GM23338 (cell line): Measurements from ENCODE around the gene RPS17. TPM values are rescaled to one million over a fixed set of nuclear protein-coding genes. Genes with fewer than 3 reads are reported as not detected.

ENCODE experiments used
- ATAC-seq: fragments of 200-7000 bp; cut with Tn5 transposase; 3 replicates; pipeline ENCODE4 v1.9.1; 2020
- DNase-seq: peaks from one replicate; pipeline ENCODE4 v3.0.0-alpha.2; 2015; ENCODE audit warnings: low spot score
- H2AFZ ChIP-seq: fragments of 200-600 bp; sonication (generic); 2 replicates; pipeline ENCODE4 v1.8.0; 2016; ENCODE audit warnings: antibody characterized with exemption, mild to moderate bottlenecking, moderate library complexity
- H3F3A ChIP-seq: fragments of 200-600 bp; sonication (generic); replicated peaks from 2 replicates; pipeline ENCODE4 v1.8.0; 2017; ENCODE audit warnings: antibody characterized with exemption, mixed run types, low read depth
- H3K27ac ChIP-seq: fragments of 200-600 bp; sonication (generic); 2 replicates; pipeline ENCODE4 v1.6.1; 2016; ENCODE audit warnings: low read depth
- H3K27me3 ChIP-seq: fragments of 200-600 bp; sonication (generic); 2 replicates; pipeline ENCODE4 v1.8.0; 2016; ENCODE audit warnings: mild to moderate bottlenecking, mixed run types, moderate library complexity; ENCODE audit not compliant: insufficient read depth
- H3K36me3 ChIP-seq: fragments of 200-600 bp; sonication (generic); 2 replicates; pipeline ENCODE4 v1.8.0; 2016; ENCODE audit warnings: mild to moderate bottlenecking; ENCODE audit not compliant: insufficient read depth
- H3K4me1 ChIP-seq: fragments of 200-600 bp; sonication (generic); 2 replicates; pipeline ENCODE4 v1.8.0; 2016; ENCODE audit warnings: mild to moderate bottlenecking, moderate library complexity; ENCODE audit not compliant: insufficient read depth
- H3K4me2 ChIP-seq: fragments of 200-600 bp; sonication (generic); 2 replicates; pipeline ENCODE4 v1.7.1; 2017; ENCODE audit warnings: mixed run types
- H3K4me3 ChIP-seq: fragments of 200-600 bp; sonication (generic); 2 replicates; pipeline ENCODE4 v1.6.1; 2016; ENCODE audit warnings: mixed run types
- H3K79me2 ChIP-seq: fragments of 200-600 bp; sonication (generic); replicated peaks from 2 replicates; pipeline ENCODE4 v1.8.0; 2017; ENCODE audit warnings: mild to moderate bottlenecking; ENCODE audit not compliant: insufficient read depth
- H3K9me2 ChIP-seq: fragments of 200-600 bp; sonication (generic); 2 replicates; pipeline ENCODE4 v1.8.0; 2017; ENCODE audit not compliant: insufficient read depth
- H4K20me1 ChIP-seq: fragments of 200-600 bp; sonication (generic); replicated peaks from 2 replicates; pipeline ENCODE4 v1.8.0; 2017; ENCODE audit warnings: mild to moderate bottlenecking; ENCODE audit not compliant: insufficient read depth
- H3K27ac Mint-ChIP-seq: 2 replicates; pipeline ENCODE4 v1.8.0; 2020; ENCODE audit warnings: inconsistent platforms, mild to moderate bottlenecking, moderate library complexity, mixed read lengths
- H3K27me3 Mint-ChIP-seq: 3 replicates; pipeline ENCODE4 v1.8.0; 2022; ENCODE audit warnings: low read depth, mild to moderate bottlenecking, moderate library complexity, mixed read lengths, inconsistent platforms; ENCODE audit not compliant: insufficient read depth, poor library complexity
- H3K36me3 Mint-ChIP-seq: 3 replicates; pipeline ENCODE4 v1.8.0; 2021; ENCODE audit warnings: low read depth, mild to moderate bottlenecking, inconsistent platforms, moderate library complexity, mixed read lengths
- H3K4me1 Mint-ChIP-seq: 3 replicates; pipeline ENCODE4 v1.8.0; 2020; ENCODE audit warnings: mild to moderate bottlenecking, inconsistent platforms, mixed read lengths
- H3K4me3 Mint-ChIP-seq: 3 replicates; pipeline ENCODE4 v1.8.0; 2021; ENCODE audit warnings: moderate library complexity, mild to moderate bottlenecking, inconsistent platforms, mixed read lengths
- H3K9me3 Mint-ChIP-seq: 3 replicates; pipeline ENCODE4 v1.8.0; 2020; ENCODE audit warnings: moderate library complexity, mild to moderate bottlenecking, inconsistent platforms, mixed read lengths
- CTCF ChIP-seq, 2 experiments: fragments of 200-600 bp in 1 of 2; sonication (generic) in 1 of 2; conservative IDR thresholded peaks; 2 replicates each; pipeline versions ENCODE4 v1.5.1 to v1.6.1; 2016 to 2017; ENCODE audit warnings: antibody characterized with exemption in 2 of 2, low read depth in 2 of 2, mild to moderate bottlenecking in 2 of 2, moderate library complexity in 1 of 2
- ETS1 ChIP-seq: IDR thresholded peaks from 2 replicates; pipeline ENCODE4 v1.6.1; 2016; ENCODE audit warnings: antibody characterized with exemption
- EZH2phosphoT487 ChIP-seq: fragments of 200-600 bp; sonication (generic); IDR thresholded peaks from one replicate; pipeline ENCODE4 v1.8.1; 2018; ENCODE audit warnings: antibody characterized with exemption; ENCODE audit not compliant: unreplicated experiment
- NANOG ChIP-seq: IDR thresholded peaks from 2 replicates; pipeline ENCODE4 v1.6.1; 2016; ENCODE audit warnings: antibody characterized with exemption, borderline replicate concordance
- POLR2AphosphoS5 ChIP-seq: IDR thresholded peaks from 2 replicates; pipeline ENCODE4 v1.6.1; 2016; ENCODE audit warnings: antibody characterized with exemption, low read depth
- STAT1 ChIP-seq: IDR thresholded peaks from one replicate; pipeline ENCODE4 v1.6.1; 2016; ENCODE audit warnings: antibody characterized with exemption; ENCODE audit not compliant: unreplicated experiment
- ZNF114 ChIP-seq: fragments of 250-450 bp; sonication (Bioruptor Pico); IDR thresholded peaks from 2 replicates; pipeline ENCODE4 v1.5.0; 2020; ENCODE audit warnings: mild to moderate bottlenecking, moderate library complexity
- ZNF331 ChIP-seq: fragments of 250-450 bp; sonication (Bioruptor Pico); IDR thresholded peaks from 2 replicates; pipeline ENCODE4 v1.5.0; 2020; ENCODE audit warnings: low read depth, mild to moderate bottlenecking, moderate library complexity
- polyA plus RNA-seq: library from polyadenylated mRNA; unstranded; fragments of >200 nt; fragmentation: Nextera tagmentation; extraction: Ambion mirVana; gene quantifications from 2 replicates; pipeline ENCODE4 v1.2.1, GENCODE V29; 2016
- total RNA-seq: library from RNA; depleted of rRNA; stranded (reverse); fragments of >200 nt; shearing (Covaris generic); gene quantifications from 2 replicates; pipeline ENCODE4 v1.2.3, GENCODE V29; 2014
- TF ChIP-seq, protein P1 (sequence below): fragments of 250-450 bp; sonication (Bioruptor Pico); IDR thresholded peaks from 2 replicates; pipeline ENCODE4 v1.5.0; 2020; ENCODE audit warnings: mild to moderate bottlenecking, moderate library complexity
- TF ChIP-seq, protein P2 (sequence below): IDR thresholded peaks from one replicate; pipeline ENCODE4 v1.6.1; 2018; ENCODE audit warnings: antibody characterized with exemption; ENCODE audit not compliant: unreplicated experiment

The RPS17 gene
- total and polyA plus RNA-seq, 2 experiments from 2014 or later, result 1,741 to 1,928 TPM

DNA sequence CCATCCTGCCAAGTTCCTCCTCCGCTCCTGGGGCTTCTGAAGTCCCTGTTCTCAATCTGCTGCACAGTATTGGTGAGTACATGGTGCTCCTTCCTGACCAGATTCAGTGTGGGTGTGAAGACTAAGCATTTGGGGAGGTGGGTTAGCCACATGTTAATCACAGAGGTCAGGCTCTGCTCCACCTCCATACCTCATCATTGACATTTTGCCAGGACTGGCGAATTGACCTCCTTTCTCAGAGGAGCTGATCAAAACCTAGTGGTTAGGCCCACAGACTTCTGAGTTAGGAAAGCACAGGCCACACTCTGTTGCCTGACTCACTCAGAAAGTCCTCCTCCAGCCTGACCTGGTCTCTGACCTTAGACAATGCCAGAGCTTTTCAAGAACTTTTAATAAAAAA lies 8.4 kb upstream of the RPS17 start:
- Mint-ChIP-seq H3K4me3 (no peak overlapping the region), H3K9me3 (no peaks in the 10 kb centered on the region), H3K4me1 (peaks cover 21% of the 10 kb centered on the region), H3K36me3 (no peaks in the 10 kb centered on the region), H3K27ac (no peak overlapping the region), H3K27me3 (peaks cover 4% of the 10 kb centered on the region)
- H3K4me1 ChIP-seq, result peaks cover 5% of the 10 kb centered on the region; the same call in 1 of the 2 replicates
- H3F3A ChIP-seq, result no peaks in the 10 kb centered on the region
- DNase-seq (no peak), ATAC-seq (no peak)
- H3K4me3 ChIP-seq, result no peak overlapping the region
- no peak overlapping the region for H2AFZ ChIP-seq
- H3K9me2 ChIP-seq, result no peaks in the 10 kb centered on the region; the same call in 1 of the 2 replicates
- H4K20me1 ChIP-seq, result no peaks in the 10 kb centered on the region
- H3K4me2 ChIP-seq, result no peak overlapping the region
- H3K27ac ChIP-seq, result no peak overlapping the region
- TF ChIP-seq ZNF331 (CRISPR knock-in tag) (no peak), NANOG (no peak), POLR2AphosphoS5 (no peak), STAT1 (no peak), EZH2phosphoT487 (no peak), ETS1 (no peak), CTCF (conservative IDR thresholded peaks at IDR 0.05; ENCODE audit: low read depth in 2 of 2) (no peak), ZNF114 (CRISPR knock-in tag) (no peak)
- TF ChIP-seq, protein P1, sequence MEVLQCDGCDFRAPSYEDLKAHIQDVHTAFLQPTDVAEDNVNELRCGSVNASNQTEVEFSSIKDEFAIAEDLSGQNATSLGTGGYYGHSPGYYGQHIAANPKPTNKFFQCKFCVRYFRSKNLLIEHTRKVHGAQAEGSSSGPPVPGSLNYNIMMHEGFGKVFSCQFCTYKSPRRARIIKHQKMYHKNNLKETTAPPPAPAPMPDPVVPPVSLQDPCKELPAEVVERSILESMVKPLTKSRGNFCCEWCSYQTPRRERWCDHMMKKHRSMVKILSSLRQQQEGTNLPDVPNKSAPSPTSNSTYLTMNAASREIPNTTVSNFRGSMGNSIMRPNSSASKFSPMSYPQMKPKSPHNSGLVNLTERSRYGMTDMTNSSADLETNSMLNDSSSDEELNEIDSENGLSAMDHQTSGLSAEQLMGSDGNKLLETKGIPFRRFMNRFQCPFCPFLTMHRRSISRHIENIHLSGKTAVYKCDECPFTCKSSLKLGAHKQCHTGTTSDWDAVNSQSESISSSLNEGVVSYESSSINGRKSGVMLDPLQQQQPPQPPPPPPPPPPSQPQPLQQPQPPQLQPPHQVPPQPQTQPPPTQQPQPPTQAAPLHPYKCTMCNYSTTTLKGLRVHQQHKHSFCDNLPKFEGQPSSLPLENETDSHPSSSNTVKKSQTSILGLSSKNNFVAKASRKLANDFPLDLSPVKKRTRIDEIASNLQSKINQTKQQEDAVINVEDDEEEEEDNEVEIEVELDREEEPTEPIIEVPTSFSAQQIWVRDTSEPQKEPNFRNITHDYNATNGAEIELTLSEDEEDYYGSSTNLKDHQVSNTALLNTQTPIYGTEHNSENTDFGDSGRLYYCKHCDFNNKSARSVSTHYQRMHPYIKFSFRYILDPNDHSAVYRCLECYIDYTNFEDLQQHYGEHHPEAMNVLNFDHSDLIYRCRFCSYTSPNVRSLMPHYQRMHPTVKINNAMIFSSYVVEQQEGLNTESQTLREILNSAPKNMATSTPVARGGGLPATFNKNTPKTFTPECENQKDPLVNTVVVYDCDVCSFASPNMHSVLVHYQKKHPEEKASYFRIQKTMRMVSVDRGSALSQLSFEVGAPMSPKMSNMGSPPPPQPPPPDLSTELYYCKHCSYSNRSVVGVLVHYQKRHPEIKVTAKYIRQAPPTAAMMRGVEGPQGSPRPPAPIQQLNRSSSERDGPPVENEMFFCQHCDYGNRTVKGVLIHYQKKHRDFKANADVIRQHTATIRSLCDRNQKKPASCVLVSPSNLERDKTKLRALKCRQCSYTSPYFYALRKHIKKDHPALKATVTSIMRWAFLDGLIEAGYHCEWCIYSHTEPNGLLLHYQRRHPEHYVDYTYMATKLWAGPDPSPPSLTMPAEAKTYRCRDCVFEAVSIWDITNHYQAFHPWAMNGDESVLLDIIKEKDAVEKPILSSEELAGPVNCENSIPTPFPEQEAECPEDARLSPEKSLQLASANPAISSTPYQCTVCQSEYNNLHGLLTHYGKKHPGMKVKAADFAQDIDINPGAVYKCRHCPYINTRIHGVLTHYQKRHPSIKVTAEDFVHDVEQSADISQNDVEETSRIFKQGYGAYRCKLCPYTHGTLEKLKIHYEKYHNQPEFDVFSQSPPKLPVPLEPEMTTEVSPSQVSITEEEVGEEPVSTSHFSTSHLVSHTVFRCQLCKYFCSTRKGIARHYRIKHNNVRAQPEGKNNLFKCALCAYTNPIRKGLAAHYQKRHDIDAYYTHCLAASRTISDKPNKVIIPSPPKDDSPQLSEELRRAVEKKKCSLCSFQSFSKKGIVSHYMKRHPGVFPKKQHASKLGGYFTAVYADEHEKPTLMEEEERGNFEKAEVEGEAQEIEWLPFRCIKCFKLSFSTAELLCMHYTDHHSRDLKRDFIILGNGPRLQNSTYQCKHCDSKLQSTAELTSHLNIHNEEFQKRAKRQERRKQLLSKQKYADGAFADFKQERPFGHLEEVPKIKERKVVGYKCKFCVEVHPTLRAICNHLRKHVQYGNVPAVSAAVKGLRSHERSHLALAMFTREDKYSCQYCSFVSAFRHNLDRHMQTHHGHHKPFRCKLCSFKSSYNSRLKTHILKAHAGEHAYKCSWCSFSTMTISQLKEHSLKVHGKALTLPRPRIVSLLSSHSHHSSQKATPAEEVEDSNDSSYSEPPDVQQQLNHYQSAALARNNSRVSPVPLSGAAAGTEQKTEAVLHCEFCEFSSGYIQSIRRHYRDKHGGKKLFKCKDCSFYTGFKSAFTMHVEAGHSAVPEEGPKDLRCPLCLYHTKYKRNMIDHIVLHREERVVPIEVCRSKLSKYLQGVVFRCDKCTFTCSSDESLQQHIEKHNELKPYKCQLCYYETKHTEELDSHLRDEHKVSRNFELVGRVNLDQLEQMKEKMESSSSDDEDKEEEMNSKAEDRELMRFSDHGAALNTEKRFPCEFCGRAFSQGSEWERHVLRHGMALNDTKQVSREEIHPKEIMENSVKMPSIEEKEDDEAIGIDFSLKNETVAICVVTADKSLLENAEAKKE (CRISPR knock-in tag), result no peak
- TF ChIP-seq, protein P2, sequence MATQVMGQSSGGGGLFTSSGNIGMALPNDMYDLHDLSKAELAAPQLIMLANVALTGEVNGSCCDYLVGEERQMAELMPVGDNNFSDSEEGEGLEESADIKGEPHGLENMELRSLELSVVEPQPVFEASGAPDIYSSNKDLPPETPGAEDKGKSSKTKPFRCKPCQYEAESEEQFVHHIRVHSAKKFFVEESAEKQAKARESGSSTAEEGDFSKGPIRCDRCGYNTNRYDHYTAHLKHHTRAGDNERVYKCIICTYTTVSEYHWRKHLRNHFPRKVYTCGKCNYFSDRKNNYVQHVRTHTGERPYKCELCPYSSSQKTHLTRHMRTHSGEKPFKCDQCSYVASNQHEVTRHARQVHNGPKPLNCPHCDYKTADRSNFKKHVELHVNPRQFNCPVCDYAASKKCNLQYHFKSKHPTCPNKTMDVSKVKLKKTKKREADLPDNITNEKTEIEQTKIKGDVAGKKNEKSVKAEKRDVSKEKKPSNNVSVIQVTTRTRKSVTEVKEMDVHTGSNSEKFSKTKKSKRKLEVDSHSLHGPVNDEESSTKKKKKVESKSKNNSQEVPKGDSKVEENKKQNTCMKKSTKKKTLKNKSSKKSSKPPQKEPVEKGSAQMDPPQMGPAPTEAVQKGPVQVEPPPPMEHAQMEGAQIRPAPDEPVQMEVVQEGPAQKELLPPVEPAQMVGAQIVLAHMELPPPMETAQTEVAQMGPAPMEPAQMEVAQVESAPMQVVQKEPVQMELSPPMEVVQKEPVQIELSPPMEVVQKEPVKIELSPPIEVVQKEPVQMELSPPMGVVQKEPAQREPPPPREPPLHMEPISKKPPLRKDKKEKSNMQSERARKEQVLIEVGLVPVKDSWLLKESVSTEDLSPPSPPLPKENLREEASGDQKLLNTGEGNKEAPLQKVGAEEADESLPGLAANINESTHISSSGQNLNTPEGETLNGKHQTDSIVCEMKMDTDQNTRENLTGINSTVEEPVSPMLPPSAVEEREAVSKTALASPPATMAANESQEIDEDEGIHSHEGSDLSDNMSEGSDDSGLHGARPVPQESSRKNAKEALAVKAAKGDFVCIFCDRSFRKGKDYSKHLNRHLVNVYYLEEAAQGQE, result no peak
- no peaks in the 10 kb centered on the region for H3K36me3 ChIP-seq
- no peaks in the 10 kb centered on the region for H3K79me2 ChIP-seq
- H3K27me3 ChIP-seq, result no peaks in the 10 kb centered on the region
